ENCODE data around the gene ABCA13.

Gene ABCA13

DNA sequence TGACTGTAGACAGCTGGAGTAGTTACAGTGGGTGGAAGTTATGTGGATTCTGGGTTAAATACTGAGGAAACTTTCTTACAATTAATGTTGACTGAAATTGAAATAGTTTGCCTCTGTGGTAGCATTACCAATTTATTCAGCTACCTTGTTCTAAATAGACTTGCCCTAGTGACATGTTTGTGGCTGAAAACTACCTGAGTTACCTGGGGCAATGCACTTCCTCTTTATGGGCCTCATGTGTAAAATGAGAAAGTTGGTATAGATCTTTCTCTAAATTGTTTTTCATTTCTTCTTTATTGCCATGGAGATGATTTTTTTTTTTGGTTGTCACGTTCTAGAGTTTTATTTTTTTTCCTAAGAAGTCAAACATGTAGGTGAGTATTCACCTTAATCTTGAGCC is 500.4 kb downstream of the ABCA13 start:
- DNase-seq: no peak

GRCh38 chr7:48681006-48681405 is 509.7 kb downstream of the ABCA13 start:
- no peak for DNase-seq

GRCh38 chr7:48691788-48692187 is 520.5 kb downstream of the ABCA13 start:
- no peak for DNase-seq

Measured in NK-92 treated with Interleukin-12 subunit alpha and Interleukin-12 subunit beta, amount 100 ng/mL, for 24 hours (cell line).